Middle frontal gyrus (tissue), 1 donor: ENCODE results near the gene C1orf159.
"Not testable (repeated sequence)": the region's sequence is repeated elsewhere in the genome, so short reads cannot be mapped to it uniquely, and the experiment has no call there.

ENCODE experiments used
- DNase-seq: peaks from one replicate; pipeline ENCODE4 v3.0.0-alpha.2; 2015; ENCODE audit warnings: low spot score; ENCODE audit errors: extremely low spot score

The C1orf159 gene

GRCh38 chr1:1067860-1068516 lies 47.9 kb downstream of the C1orf159 start:
- no peak for DNase-seq

DNA sequence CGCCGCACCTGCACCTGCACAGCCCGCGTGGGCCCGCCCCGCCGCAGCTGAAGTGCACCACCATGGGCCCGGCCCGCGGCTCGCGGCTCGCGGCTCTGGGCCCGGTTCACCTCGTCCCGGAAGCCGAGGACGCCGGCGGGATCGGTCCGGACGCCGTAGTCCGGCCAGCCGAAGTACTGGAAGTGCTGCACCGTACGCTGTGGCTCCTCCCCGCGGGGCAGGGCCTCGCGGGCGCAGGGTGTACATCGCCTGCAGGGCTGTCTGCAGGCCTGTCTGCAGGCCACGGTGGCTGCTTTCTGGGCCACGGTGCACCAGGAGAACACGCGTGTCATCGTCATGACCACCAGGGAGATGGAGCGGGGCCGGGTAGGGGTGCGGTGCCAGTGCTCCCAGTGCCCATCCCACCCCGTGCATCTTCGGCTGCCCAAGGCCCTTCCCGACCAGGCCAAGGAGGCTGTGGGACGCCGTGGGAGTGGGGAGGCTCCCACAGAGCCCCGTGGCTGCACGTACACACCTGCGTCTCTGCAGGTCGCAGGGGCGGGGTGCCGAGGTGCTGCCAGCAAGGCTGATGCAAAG lies 48.5 kb downstream of the C1orf159 start:
- DNase-seq, result no peak

GRCh38 chr1:1066403-1067283 lies 49.2 kb downstream of the C1orf159 start:
- DNase-seq, result no peak

GRCh38 chr1:1065940-1066304 lies 50.0 kb downstream of the C1orf159 start:
- not testable (repeated sequence) for DNase-seq

- DNase-seq, result no peak
Observed at GRCh38 chr1:1065265-1065939, 50.5 kb downstream of the C1orf159 start.

GRCh38 chr1:1063945-1064831 lies 51.7 kb downstream of the C1orf159 start:
- DNase-seq, result no peak

DNA sequence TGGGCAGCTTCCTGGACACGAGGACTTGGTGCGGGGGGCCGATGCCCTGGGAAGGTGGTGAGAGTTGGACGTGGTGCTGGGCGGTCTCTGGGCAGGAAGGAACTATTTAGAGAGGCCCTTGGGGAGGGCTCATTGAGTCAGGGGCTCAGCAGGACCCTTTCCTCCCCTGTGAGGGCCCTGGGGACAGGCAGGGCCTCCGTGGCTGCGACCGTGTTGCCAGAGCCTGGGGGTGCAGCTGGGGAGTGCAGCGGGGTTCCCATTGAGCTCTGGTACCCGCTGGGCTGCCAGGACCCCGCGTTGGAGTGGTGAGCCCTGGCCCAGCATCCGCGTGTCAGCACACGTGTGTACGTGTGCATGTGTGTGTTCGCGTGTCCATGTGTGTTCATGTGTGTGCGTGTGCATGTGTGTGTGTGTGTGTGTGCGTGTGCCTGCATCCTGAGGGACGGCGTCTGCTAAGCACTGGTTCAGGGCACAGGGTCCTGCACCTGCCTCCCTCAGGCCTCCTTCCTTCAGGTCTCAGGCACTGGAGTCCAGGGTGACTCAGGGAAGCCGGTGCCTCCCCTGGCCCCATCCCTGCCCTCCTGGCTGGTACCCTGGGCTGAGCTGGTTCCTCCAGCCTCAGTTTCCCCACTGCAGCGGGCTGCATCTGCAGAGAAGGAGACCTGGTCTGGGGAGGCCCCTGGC lies 52.5 kb downstream of the C1orf159 start:
- no peak for DNase-seq

DNA sequence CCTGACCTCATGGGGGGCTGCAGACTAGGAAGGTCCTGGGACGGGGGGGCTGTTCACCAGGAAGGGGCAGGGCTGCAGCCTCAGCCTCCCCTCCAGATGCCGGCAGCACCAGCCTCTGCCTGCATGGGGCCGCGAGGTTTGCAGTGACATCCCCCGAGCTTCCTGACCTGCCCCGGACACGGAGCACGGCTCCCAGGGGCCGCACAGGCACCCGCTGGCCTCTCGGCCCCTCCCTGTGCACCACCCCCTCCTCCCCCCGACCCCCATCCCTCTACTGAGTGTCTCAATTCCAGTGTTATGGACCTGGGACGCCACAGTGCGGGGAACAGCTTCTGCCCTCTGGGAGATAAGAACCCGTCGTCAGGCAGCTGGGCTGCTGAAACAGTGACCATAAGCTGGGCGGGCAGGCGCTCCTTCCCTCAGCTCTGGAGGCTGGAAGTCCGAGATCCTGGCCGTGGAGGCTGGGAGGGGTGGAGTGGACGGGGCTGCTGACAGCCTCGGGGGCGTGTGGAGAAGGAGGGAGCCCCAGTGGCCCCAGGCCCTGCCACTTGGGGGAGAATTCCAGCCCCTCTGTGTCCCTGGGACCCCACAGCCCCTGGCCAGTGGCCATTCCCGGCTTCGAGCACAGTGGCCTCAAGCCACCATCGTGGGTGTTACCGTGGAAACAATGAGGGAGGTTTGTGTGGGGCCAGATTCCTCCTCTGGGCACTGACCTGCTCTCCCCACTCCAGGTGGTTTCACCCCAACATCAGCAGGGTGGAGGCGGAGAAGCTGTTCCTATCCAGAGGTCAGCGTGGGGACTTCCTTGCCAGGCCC lies 53.3 kb downstream of the C1orf159 start:
- no peak for DNase-seq

- DNase-seq, result no peak
Observed at GRCh38 chr1:1061682-1062345, 54.1 kb downstream of the C1orf159 start.

GRCh38 chr1:1060281-1061000 lies 55.4 kb downstream of the C1orf159 start:
- DNase-seq, result no peak

GRCh38 chr1:1059494-1060280 lies 56.2 kb downstream of the C1orf159 start:
- peak; percentile 42 for DNase-seq

- DNase-seq, result no peak
Observed at GRCh38 chr1:1058921-1059493, 56.9 kb downstream of the C1orf159 start.

GRCh38 chr1:1058088-1058905 lies 57.6 kb downstream of the C1orf159 start:
- no peak for DNase-seq

DNA sequence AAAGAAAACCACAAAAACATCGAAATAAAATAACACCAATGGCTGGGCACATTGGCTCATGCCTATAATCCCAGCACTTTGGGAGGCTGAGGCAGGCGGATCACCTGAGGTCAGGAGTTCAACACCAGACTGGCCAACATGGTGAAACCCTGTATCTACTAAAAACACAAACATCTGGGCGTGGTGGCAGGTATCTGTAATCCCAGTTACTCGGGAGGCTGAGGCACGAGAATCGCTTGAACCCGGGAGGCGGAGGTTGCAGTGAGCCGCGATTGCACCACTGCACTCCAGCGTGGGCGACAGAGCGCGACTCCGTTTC lies 58.2 kb downstream of the C1orf159 start:
- DNase-seq, result not testable (repeated sequence)

- DNase-seq, result no peak
Observed at GRCh38 chr1:1055841-1056736, 59.8 kb downstream of the C1orf159 start.
